ENCODE results near the gene B9D1. TPM values are rescaled to one million over a fixed set of nuclear protein-coding genes. Genes with fewer than 3 reads are reported as not detected.

B9D1 gene
- total RNA-seq, 1 donor = 21.0 TPM

DNA sequence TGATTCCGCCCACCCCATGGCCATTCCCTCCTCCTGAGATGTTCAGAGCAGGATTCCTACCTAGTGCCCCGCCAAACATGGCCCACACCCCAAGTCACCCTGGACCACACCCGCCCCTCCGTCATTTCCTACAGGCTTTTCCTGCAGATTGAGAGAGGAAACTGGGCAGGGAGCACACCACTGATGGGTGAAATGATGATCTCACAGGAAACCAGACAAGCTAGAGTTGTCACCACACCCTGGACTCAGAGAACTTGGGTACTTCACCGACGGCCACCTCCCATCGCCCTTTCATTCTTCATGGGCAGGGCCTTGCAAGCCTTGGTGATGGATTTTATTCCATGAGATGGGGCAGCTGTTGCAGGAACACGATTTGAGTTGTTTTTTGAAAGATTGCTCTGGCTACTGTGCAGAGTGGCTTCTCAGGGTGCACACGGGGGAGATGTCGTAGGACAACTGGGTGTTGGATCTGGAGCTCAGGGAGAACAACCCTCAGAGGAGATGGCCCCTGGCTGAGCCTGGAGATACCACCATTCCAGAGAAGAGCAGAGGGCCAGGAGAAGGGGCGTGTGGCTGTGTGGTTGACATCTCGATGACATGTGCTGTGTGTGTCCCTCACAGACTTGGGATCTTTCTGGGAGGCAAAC lies 7.4 kb upstream of the B9D1 start:
- Histone ChIP-seq H3K36me3 (ENCODE audit: insufficient read depth, low read length) (no peaks in the 10 kb centered on the region), H3K9me3 (ENCODE audit: low read depth, low read length) (no peaks in the 10 kb centered on the region), H3K4me1 (ENCODE audit: insufficient read depth, low read length) (peaks cover 5% of the 10 kb centered on the region), H2AFZ (ENCODE audit: low read length) (no peak overlapping the region), H3K4me2 (ENCODE audit: insufficient read depth, low read length) (no peak overlapping the region), H3K4me3 (ENCODE audit: insufficient read depth, low read length) (no peak overlapping the region), H3K27ac (ENCODE audit: low read depth, low read length) (no peak overlapping the region), H4K20me1 (ENCODE audit: insufficient read depth, low read length) (no peaks in the 10 kb centered on the region), H3K27me3 (ENCODE audit: insufficient read depth, low read length) (no peaks in the 10 kb centered on the region), H3K79me2 (ENCODE audit: insufficient read depth, low read length) (no peaks in the 10 kb centered on the region)
- TF ChIP-seq, protein P1, sequence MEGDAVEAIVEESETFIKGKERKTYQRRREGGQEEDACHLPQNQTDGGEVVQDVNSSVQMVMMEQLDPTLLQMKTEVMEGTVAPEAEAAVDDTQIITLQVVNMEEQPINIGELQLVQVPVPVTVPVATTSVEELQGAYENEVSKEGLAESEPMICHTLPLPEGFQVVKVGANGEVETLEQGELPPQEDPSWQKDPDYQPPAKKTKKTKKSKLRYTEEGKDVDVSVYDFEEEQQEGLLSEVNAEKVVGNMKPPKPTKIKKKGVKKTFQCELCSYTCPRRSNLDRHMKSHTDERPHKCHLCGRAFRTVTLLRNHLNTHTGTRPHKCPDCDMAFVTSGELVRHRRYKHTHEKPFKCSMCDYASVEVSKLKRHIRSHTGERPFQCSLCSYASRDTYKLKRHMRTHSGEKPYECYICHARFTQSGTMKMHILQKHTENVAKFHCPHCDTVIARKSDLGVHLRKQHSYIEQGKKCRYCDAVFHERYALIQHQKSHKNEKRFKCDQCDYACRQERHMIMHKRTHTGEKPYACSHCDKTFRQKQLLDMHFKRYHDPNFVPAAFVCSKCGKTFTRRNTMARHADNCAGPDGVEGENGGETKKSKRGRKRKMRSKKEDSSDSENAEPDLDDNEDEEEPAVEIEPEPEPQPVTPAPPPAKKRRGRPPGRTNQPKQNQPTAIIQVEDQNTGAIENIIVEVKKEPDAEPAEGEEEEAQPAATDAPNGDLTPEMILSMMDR (IDR thresholded peaks at IDR 0.05; ENCODE audit: extremely low read depth, low read depth, low read length) = no peak
- peak; percentile 73 for DNase-seq (ENCODE audit: insufficient read length, low spot score, missing footprints)

DNA sequence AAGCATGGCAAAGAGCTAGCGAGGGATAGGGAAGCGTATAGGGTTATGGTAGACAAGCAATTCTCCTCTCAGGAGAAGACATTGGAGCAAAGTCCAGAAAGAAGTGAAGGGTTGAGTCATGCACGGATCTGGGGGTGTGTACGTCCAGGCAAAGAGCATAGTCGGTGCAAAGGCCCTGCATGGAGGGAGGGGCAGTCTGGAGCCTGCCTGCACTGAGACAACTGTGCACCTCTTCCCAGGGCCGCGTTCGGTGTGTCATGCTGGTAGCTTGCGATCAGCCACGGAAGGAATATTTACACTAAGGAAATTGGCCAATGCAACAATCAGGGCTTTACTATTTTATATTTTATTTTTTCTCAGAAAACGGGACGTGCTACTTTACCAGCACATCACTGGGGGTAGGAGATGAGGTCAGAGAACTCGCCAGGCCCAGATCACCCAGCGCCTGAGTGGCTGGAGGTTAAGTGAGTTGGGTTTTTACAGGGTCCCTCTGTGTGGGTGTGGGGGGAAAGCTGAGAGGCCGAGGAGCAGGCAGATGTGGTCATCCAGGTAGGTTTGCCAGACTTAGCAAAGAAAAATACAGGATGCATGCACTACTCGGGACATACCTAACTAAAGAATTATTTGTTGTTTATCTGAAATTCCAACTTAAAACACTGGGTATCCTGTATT lies 6.7 kb upstream of the B9D1 start:
- peak; percentile 81 for DNase-seq (ENCODE audit: insufficient read length, low spot score, missing footprints)
- no peaks in the 10 kb centered on the region for H3K36me3 ChIP-seq (ENCODE audit: insufficient read depth, low read length)
- H3K79me2 ChIP-seq (ENCODE audit: insufficient read depth, low read length) = no peaks in the 10 kb centered on the region
- H3K4me1 ChIP-seq (ENCODE audit: insufficient read depth, low read length) = peaks cover 12% of the 10 kb centered on the region
- no peaks in the 10 kb centered on the region for H3K9me3 ChIP-seq (ENCODE audit: low read depth, low read length)
- no peak overlapping the region for H3K4me3 ChIP-seq (ENCODE audit: insufficient read depth, low read length)
- H2AFZ ChIP-seq (ENCODE audit: low read length) = no peak overlapping the region
- H3K27me3 ChIP-seq (ENCODE audit: insufficient read depth, low read length) = no peaks in the 10 kb centered on the region
- H3K4me2 ChIP-seq (ENCODE audit: insufficient read depth, low read length) = no peak overlapping the region
- no peak overlapping the region for H3K27ac ChIP-seq (ENCODE audit: low read depth, low read length)
- TF ChIP-seq, protein P1 (IDR thresholded peaks at IDR 0.05; ENCODE audit: extremely low read depth, low read depth, low read length) = no peak
- no peaks in the 10 kb centered on the region for H4K20me1 ChIP-seq (ENCODE audit: insufficient read depth, low read length)

DNA sequence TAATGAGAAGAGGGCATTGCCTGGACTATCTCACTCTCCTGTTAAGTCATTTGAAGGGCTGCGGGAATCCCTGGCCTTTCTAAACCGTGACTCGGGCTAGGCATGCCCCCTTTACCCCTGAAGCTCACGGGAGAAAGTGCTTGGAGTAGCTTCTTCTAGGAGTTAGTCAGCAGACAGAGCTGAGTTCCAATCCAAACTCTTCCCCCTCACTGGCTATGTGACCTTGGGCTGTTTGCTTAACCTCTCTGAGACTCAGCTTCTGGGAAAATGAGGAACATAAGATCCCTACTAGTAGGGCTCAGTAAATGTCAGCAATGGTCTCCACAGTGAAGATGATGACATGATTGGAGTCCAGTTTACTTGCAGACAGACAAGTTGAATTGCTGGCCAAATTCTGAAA lies 5.7 kb upstream of the B9D1 start:
- no peak overlapping the region for H3K27ac ChIP-seq (ENCODE audit: low read depth, low read length)
- DNase-seq (ENCODE audit: insufficient read length, low spot score, missing footprints) = peak; percentile 58

DNA sequence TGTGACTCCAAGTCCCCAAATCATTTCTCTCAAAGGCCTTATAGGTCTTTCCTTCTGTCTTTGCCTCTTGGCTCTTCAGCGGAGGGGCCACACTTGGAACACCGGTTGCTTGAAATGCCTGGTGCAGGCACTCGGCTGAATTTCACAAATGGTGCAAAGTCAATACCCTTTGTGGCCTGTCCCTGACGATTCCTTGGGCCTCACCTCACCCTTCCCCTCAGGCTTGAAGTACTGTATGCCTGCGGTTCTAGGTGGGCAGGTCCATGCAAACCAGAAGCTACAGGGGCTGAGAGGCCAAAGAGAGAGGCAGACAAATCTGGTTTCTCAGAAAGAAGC lies 4.1 kb upstream of the B9D1 start:
- Histone ChIP-seq H3K9me3 (ENCODE audit: low read depth, low read length) (no peaks in the 10 kb centered on the region), H3K36me3 (ENCODE audit: insufficient read depth, low read length) (no peaks in the 10 kb centered on the region), H3K79me2 (ENCODE audit: insufficient read depth, low read length) (no peaks in the 10 kb centered on the region), H2AFZ (ENCODE audit: low read length) (no peak overlapping the region), H3K4me2 (ENCODE audit: insufficient read depth, low read length) (no peak overlapping the region), H3K4me1 (ENCODE audit: insufficient read depth, low read length) (peaks cover 14% of the 10 kb centered on the region), H3K27ac (ENCODE audit: low read depth, low read length) (no peak overlapping the region), H3K27me3 (ENCODE audit: insufficient read depth, low read length) (no peaks in the 10 kb centered on the region), H4K20me1 (ENCODE audit: insufficient read depth, low read length) (no peaks in the 10 kb centered on the region), H3K4me3 (ENCODE audit: insufficient read depth, low read length) (no peak overlapping the region)
- DNase-seq (ENCODE audit: insufficient read length, low spot score, missing footprints) = peak; percentile 35
- TF ChIP-seq, protein P1 (IDR thresholded peaks at IDR 0.05; ENCODE audit: extremely low read depth, low read depth, low read length) = no peak

More for the DNA sequence above, 5.7 kb upstream of the B9D1 start:
- Histone ChIP-seq H3K4me2 (ENCODE audit: insufficient read depth, low read length) (no peak overlapping the region), H4K20me1 (ENCODE audit: insufficient read depth, low read length) (no peaks in the 10 kb centered on the region), H3K36me3 (ENCODE audit: insufficient read depth, low read length) (no peaks in the 10 kb centered on the region), H3K4me3 (ENCODE audit: insufficient read depth, low read length) (no peak overlapping the region), H3K4me1 (ENCODE audit: insufficient read depth, low read length) (peaks cover 8% of the 10 kb centered on the region), H3K79me2 (ENCODE audit: insufficient read depth, low read length) (no peaks in the 10 kb centered on the region), H3K9me3 (ENCODE audit: low read depth, low read length) (no peaks in the 10 kb centered on the region), H3K27me3 (ENCODE audit: insufficient read depth, low read length) (no peaks in the 10 kb centered on the region), H2AFZ (ENCODE audit: low read length) (no peak overlapping the region)
- TF ChIP-seq, protein P1 (IDR thresholded peaks at IDR 0.05; ENCODE audit: extremely low read depth, low read depth, low read length) = no peak
